HUES48 (cell line): ENCODE data around the gene ENTREP3.

Experiments used
- H3K27ac ChIP-seq: one replicate; pipeline ENCODE4 v1.7.0; 2013; ENCODE audit warnings: low read depth, low read length, inconsistent platforms
- H3K27me3 ChIP-seq: 2 replicates; pipeline ENCODE4 v1.6.1; 2013; ENCODE audit warnings: mild to moderate bottlenecking, low read length; ENCODE audit not compliant: control insufficient read depth, insufficient read depth
- H3K36me3 ChIP-seq: 2 replicates; pipeline ENCODE4 v1.6.1; 2013; ENCODE audit warnings: low read length; ENCODE audit not compliant: control insufficient read depth, insufficient read depth
- H3K4me1 ChIP-seq: 2 replicates; pipeline ENCODE4 v1.6.1; 2013; ENCODE audit warnings: mild to moderate bottlenecking, low read length; ENCODE audit not compliant: control insufficient read depth, insufficient read depth
- H3K4me3 ChIP-seq: 2 replicates; pipeline ENCODE4 v1.5.1; 2013; ENCODE audit warnings: mild to moderate bottlenecking, low read depth, low read length
- H3K9ac ChIP-seq: 2 replicates; pipeline ENCODE4 v1.6.1; 2013; ENCODE audit warnings: mild to moderate bottlenecking, low read depth, low read length, moderate library complexity
- H3K9me3 ChIP-seq: 2 replicates; pipeline ENCODE4 v1.6.1; 2013; ENCODE audit warnings: low read length; ENCODE audit not compliant: control insufficient read depth, insufficient read depth

Gene ENTREP3

DNA sequence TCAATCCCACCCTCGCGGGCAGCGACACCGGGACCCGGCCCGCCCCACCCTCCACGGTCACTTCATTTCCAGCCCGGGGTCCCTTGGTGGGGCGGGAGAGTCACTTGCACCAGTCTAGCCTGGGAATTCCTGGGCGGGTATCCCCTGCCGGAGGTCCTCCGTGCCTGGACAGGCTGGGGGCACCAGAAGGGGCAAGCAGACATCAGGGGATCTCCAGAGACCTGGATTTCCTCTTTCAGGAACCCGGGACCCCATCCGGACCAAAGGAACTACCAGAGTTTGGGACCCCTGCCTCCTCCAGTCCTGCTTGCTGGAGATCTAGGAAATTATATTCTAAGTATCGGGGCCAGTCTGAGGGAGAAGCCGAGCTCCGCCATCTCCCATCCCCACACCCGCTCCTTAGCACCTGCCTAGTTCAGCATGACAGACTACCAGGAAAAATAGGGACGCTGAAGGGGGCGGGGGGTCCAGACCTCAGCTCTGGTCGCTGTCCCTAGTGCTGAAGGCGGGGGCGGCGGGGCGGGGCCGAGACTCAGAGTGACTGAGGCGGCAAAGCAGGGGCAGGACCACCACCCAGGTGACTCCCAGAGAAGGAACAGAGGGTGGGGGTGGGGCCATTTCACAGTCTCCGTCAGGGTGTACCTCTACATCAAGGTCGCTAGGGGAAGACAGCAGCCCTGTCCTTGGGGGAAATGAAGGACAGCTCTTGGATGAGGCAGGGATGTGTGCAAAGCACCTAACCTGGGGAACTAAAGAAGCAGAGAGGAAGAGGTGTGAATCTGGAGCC, 22.8 kb upstream of the ENTREP3 start:
- Histone ChIP-seq H3K9ac (no peak overlapping the region), H3K9me3 (no peaks in the 10 kb centered on the region), H3K36me3 (no peaks in the 10 kb centered on the region), H3K4me3 (peak overlapping the region; percentile 79), H3K27ac (peak overlapping the region; percentile 50), H3K4me1 (peaks cover 20% of the 10 kb centered on the region), H3K27me3 (peaks cover 6% of the 10 kb centered on the region; the same call in 1 of the 2 replicates)

DNA sequence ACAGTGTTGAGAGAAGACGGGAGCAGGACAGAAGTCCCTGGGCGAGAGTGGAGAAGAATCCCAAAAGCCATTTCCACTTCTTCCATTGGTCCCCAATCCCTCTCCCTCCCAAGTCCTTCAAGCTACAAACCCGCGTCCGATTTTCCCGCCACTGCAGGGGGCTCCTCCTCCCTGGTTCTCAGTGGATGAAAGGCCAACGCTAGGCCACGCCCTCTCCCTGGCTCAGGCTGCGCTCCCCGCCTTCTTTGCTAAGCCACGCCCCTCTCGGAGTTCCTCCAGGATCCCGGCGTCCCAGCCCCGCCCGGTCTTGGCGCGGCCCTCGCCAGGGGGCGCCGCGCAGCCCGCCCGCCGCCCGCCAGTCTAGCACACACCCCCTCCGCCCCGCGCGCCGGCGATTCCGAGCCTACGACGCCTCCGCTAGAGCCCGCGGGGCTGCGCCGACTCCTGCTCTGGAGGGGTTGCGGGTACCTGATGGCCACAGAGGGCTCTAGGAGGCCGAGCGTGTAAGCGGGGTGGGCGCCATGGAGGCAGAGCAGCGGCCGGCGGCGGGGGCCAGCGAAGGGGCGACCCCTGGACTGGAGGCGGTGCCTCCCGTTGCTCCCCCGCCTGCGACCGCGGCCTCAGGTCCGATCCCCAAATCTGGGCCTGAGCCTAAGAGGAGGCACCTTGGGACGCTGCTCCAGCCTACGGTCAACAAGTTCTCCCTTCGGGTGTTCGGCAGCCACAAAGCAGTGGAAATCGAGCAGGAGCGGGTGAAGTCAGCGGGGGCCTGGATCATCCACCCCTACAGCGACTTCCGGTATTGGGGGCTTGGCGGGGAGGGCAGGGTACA, 22.0 kb upstream of the ENTREP3 start, which contains the start of gene HCN3:
Gene HCN3 (plus strand): TSS at position 394 of the 832 bp plus-strand sequence. CDS start 128 bp downstream, at position 522.
- no peak within 1 kb of the TSS for H3K9ac ChIP-seq
- H3K27ac ChIP-seq: no peak within 1 kb of the TSS
- H3K36me3 ChIP-seq: no peaks in the 10 kb centered on the region
- peaks cover 6% of the 10 kb centered on the region; the same call in 1 of the 2 replicates for H3K27me3 ChIP-seq
- H3K9me3 ChIP-seq: no peaks in the 10 kb centered on the region
- peaks cover 20% of the 10 kb centered on the region for H3K4me1 ChIP-seq
- peak within 1 kb of the TSS; percentile 79 for H3K4me3 ChIP-seq

DNA sequence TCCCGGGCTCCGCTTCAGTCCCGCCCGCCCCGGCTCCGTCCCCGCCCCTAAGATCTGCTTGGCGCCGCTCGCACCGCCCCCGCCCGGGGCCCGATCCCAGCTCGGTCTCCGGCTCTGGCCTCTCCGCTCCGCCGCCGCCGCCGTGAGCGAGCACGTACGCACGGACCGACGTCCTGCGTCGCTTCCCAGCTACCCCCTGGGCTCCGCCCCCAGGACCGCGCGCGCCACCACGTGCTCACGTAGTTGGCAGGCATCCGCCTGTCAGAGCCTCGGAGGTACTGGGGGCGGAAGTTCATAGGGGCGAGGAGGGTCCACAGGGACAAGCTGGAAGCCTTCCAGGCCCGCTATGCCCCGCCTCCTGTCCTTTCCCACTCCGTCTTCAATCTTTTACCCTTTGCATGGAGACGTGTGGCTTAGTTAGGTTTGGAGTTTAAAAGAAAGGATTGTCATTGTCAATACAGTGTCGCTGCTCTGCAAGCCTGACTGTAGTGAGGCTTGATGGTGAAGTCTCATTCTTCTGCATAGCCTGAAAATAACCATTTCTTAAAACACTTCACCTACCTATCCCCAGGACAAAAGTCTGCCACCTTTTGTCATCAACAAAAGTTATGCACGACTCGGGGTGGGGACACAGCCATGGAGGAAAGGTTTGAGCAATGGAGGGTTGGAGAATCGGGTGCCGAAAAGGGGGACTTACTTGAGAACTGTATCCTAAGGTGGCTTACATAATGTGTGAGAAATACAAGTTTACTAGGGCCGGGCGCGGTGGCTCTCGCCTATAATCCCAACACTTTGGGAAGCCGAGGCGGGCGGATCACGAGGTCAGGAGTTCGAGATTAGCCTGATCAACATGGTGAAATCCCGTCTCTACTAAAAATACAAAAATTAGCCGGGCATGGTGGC, 18.3 kb upstream of the ENTREP3 start, which contains the start of gene CLK2:
Gene CLK2 (minus strand): TSS at position 162 of the 903 bp plus-strand sequence. CDS start 2,527 bp downstream, outside the sequence.
- Histone ChIP-seq H3K27me3 (peaks cover 6% of the 10 kb centered on the region; the same call in 1 of the 2 replicates), H3K27ac (peak within 1 kb of the TSS; percentile 96), H3K9ac (peak within 1 kb of the TSS; percentile 73), H3K36me3 (peaks cover 31% of the 10 kb centered on the region), H3K4me3 (peak within 1 kb of the TSS; percentile 96), H3K9me3 (no peaks in the 10 kb centered on the region), H3K4me1 (peaks cover 9% of the 10 kb centered on the region)

- peaks cover 7% of the 10 kb centered on the region for H3K4me1 ChIP-seq
- H3K27me3 ChIP-seq: peaks cover 6% of the 10 kb centered on the region; the same call in 1 of the 2 replicates
- H3K27ac ChIP-seq: peak overlapping the region; percentile 96
- H3K9ac ChIP-seq: peak overlapping the region; percentile 73
- H3K36me3 ChIP-seq: peaks cover 40% of the 10 kb centered on the region
- no peaks in the 10 kb centered on the region for H3K9me3 ChIP-seq
- H3K4me3 ChIP-seq: peak overlapping the region; percentile 96
Observed at GRCh38 chr1:155272466-155273342, 17.4 kb upstream of the ENTREP3 start.

- Histone ChIP-seq H3K9ac (no peak overlapping the region), H3K36me3 (peaks cover 72% of the 10 kb centered on the region), H3K4me3 (no peak overlapping the region), H3K27ac (no peak overlapping the region), H3K9me3 (no peaks in the 10 kb centered on the region), H3K4me1 (peaks cover 5% of the 10 kb centered on the region; the same call in 1 of the 2 replicates), H3K27me3 (no peaks in the 10 kb centered on the region)
Observed at GRCh38 chr1:155269381-155269780, 14.1 kb upstream of the ENTREP3 start.

DNA sequence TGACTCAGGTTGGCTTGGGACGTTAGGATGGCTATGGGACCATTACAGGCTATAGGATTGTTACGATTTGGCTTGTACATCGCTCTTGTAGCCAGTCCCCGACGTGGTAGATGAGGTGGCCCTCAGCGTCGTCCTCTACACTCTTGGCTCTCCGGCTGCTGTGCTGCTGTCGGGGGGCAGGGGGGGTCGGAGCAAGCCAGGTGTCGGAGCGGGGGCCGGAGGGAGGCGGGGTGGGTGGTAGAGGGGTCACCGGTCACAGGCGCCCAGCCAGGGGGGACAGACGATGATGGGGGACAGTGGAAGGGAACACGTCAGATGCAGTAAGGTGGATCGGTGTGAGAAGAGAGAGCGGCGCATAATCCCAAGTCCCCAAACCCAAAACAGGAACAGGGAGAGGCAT, 13.3 kb upstream of the ENTREP3 start:
- Histone ChIP-seq H3K4me1 (peaks cover 1% of the 10 kb centered on the region; the same call in 1 of the 2 replicates), H3K4me3 (no peak overlapping the region), H3K9ac (no peak overlapping the region), H3K36me3 (peaks cover 79% of the 10 kb centered on the region), H3K9me3 (no peaks in the 10 kb centered on the region), H3K27me3 (no peaks in the 10 kb centered on the region), H3K27ac (no peak overlapping the region)

- Histone ChIP-seq H3K9me3 (no peaks in the 10 kb centered on the region), H3K27ac (no peak overlapping the region), H3K36me3 (peaks cover 90% of the 10 kb centered on the region), H3K4me1 (no peaks in the 10 kb centered on the region), H3K9ac (no peak overlapping the region), H3K4me3 (no peak overlapping the region), H3K27me3 (no peaks in the 10 kb centered on the region)
Observed at GRCh38 chr1:155267373-155267772, 12.1 kb upstream of the ENTREP3 start.

GRCh38 chr1:155266553-155266952, 11.3 kb upstream of the ENTREP3 start:
- Histone ChIP-seq H3K9me3 (no peaks in the 10 kb centered on the region), H3K4me1 (no peaks in the 10 kb centered on the region), H3K4me3 (no peak overlapping the region), H3K36me3 (peaks cover 86% of the 10 kb centered on the region), H3K27me3 (no peaks in the 10 kb centered on the region), H3K9ac (no peak overlapping the region), H3K27ac (no peak overlapping the region)

DNA sequence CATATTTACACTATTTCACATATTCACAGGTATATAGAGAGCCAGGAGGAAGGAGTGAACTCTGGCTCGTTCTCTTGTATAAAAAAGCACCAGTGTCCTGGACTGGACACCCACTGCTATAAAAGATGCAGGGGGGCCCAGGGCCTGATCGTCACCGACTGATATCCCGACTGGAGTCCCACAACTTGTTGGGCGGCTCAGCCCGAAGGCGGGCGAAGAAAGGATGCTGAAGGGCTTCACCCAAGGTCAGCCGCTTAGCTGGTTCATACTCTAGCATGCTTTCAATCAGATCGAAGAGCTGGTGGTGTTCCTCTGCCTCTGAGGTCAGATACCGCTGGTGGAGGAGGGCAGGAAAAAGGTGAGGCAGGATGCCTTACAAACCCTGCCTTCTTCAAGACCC, 7.8 kb upstream of the ENTREP3 start:
- H3K36me3 ChIP-seq: peaks cover 63% of the 10 kb centered on the region
- no peak overlapping the region for H3K9ac ChIP-seq
- peak overlapping the region; percentile 92 for H3K27ac ChIP-seq
- no peaks in the 10 kb centered on the region for H3K9me3 ChIP-seq
- no peak overlapping the region for H3K4me3 ChIP-seq
- peaks cover 8% of the 10 kb centered on the region for H3K4me1 ChIP-seq
- no peaks in the 10 kb centered on the region for H3K27me3 ChIP-seq
